Fibroblast of skin of back (primary cell): Measurements from ENCODE around the gene ZNF580.

Experiments
- DNase-seq: peaks from one replicate; pipeline ENCODE4 v3.0.0-alpha.2; 2013

The ZNF580 gene

GRCh38 chr19:55663846-55664536, 23.2 kb downstream of the ZNF580 start:
- DNase-seq: no peak

GRCh38 chr19:55666343-55667005, 25.7 kb downstream of the ZNF580 start:
- no peak for DNase-seq

- DNase-seq: no peak
Observed at GRCh38 chr19:55667006-55667381, 26.2 kb downstream of the ZNF580 start.

- DNase-seq: no peak
Observed at GRCh38 chr19:55667511-55667910, 26.7 kb downstream of the ZNF580 start.

- no peak for DNase-seq
Observed at GRCh38 chr19:55667958-55668357, 27.2 kb downstream of the ZNF580 start.

GRCh38 chr19:55668603-55669348, 28.0 kb downstream of the ZNF580 start:
- DNase-seq: no peak

GRCh38 chr19:55669418-55670279, 28.8 kb downstream of the ZNF580 start:
- DNase-seq: no peak

- DNase-seq: no peak
Observed at GRCh38 chr19:55670280-55671053, 29.7 kb downstream of the ZNF580 start.

- no peak for DNase-seq
Observed at GRCh38 chr19:55671054-55671378, 30.2 kb downstream of the ZNF580 start.

GRCh38 chr19:55672418-55672817, 31.6 kb downstream of the ZNF580 start:
- peak; percentile 63 for DNase-seq

GRCh38 chr19:55673465-55673864, 32.7 kb downstream of the ZNF580 start:
- no peak for DNase-seq

- DNase-seq: no peak
Observed at GRCh38 chr19:55673889-55674288, 33.1 kb downstream of the ZNF580 start.

GRCh38 chr19:55674459-55674840, 33.6 kb downstream of the ZNF580 start:
- DNase-seq: no peak

- peak; percentile 96 for DNase-seq
Observed at GRCh38 chr19:55674841-55675660, 34.2 kb downstream of the ZNF580 start, which contains the start of gene EPN1. TSS of gene EPN1 (plus strand) at chr19:55675226. CDS start at chr19:55678628, 3,402 bp downstream.

GRCh38 chr19:55675661-55676354, 35.0 kb downstream of the ZNF580 start:
- no peak for DNase-seq

GRCh38 chr19:55676383-55676782, 35.6 kb downstream of the ZNF580 start:
- no peak for DNase-seq

GRCh38 chr19:55676889-55677505, 36.2 kb downstream of the ZNF580 start:
- DNase-seq: no peak

- no peak for DNase-seq
Observed at GRCh38 chr19:55677572-55678028, 36.8 kb downstream of the ZNF580 start.

- no peak for DNase-seq
Observed at GRCh38 chr19:55678121-55678671, 37.4 kb downstream of the ZNF580 start.
